NCI-H82 treated with DMSO at 0.1 percent for 48 hours (cell line): Measurements from ENCODE around the gene ASIC4.

ENCODE experiments used
- DNase-seq: peaks from one replicate; lab custom pipeline; 2025; ENCODE audit not compliant: unreplicated experiment; lab: John Stamatoyannopoulos, UW

ASIC4 gene

DNA sequence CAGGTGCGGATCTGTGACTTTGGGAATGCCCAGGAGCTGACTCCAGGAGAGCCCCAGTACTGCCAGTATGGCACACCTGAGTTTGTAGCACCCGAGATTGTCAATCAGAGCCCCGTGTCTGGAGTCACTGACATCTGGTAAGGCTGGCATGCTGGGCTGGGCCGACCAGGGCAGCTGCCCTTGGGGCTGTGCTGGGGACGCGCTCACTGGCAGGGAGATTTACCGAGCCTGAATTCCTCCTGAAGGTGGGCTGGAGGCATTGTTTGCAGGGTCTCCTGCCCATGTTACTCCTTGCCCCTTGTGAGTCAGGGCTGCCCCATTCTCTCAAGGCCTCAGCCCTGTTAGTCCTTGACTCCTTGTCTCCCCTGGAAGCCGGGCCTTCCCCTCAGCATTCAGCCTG is 34.3 kb upstream of the ASIC4 start:
- no peak for DNase-seq

DNA sequence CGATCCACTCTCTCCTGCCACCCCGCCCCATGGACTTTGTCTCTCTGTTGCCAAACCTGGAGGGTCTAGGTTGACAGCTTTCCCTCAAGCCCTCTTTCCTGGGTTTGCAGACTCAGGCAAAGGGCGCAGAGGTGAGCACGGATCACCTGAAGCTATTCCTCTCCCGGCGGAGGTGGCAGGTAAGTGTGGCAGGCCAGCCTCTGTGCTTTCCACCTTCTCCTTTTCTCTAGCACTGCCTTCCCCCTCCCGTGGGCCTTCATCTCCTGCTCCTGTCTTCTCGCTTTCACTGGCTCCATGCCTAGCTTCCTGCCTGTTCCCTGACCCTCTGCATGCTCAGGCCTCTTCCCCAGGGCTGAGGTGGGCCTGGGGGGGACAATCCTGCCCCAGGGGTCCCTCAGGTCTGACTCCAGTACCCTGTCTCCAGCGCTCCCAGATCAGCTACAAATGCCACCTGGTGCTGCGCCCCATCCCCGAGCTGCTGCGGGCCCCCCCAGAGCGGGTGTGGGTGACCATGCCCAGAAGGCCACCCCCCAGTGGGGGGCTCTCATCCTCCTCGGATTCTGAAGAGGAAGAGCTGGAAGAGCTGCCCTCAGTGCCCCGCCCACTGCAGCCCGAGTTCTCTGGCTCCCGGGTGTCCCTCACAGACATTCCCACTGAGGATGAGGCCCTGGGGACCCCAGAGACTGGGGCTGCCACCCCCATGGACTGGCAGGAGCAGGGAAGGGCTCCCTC is 31.4 kb upstream of the ASIC4 start:
- no peak for DNase-seq

DNA sequence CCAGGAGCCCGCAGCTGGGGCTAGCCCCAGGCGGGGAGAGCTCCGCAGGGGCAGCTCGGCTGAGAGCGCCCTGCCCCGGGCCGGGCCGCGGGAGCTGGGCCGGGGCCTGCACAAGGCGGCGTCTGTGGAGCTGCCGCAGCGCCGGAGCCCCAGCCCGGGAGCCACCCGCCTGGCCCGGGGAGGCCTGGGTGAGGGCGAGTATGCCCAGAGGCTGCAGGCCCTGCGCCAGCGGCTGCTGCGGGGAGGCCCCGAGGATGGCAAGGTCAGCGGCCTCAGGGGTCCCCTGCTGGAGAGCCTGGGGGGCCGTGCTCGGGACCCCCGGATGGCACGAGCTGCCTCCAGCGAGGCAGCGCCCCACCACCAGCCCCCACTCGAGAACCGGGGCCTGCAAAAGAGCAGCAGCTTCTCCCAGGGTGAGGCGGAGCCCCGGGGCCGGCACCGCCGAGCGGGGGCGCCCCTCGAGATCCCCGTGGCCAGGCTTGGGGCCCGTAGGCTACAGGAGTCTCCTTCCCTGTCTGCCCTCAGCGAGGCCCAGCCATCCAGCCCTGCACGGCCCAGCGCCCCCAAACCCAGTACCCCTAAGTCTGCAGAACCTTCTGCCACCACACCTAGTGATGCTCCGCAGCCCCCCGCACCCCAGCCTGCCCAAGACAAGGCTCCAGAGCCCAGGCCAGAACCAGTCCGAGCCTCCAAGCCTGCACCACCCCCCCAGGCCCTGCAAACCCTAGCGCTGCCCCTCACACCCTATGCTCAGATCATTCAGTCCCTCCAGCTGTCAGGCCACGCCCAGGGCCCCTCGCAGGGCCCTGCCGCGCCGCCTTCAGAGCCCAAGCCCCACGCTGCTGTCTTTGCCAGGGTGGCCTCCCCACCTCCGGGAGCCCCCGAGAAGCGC is 30.6 kb upstream of the ASIC4 start:
- DNase-seq: no peak

DNA sequence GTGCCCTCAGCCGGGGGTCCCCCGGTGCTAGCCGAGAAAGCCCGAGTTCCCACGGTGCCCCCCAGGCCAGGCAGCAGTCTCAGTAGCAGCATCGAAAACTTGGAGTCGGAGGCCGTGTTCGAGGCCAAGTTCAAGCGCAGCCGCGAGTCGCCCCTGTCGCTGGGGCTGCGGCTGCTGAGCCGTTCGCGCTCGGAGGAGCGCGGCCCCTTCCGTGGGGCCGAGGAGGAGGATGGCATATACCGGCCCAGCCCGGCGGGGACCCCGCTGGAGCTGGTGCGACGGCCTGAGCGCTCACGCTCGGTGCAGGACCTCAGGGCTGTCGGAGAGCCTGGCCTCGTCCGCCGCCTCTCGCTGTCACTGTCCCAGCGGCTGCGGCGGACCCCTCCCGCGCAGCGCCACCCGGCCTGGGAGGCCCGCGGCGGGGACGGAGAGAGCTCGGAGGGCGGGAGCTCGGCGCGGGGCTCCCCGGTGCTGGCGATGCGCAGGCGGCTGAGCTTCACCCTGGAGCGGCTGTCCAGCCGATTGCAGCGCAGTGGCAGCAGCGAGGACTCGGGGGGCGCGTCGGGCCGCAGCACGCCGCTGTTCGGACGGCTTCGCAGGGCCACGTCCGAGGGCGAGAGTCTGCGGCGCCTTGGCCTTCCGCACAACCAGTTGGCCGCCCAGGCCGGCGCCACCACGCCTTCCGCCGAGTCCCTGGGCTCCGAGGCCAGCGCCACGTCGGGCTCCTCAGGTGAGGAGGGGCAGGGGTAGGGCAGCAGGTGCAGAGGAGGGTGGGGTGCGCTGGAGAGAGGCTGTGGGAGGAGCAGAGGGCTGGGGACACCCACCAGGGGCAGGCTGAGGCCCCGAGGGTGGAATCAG is 29.7 kb upstream of the ASIC4 start:
- DNase-seq: no peak

DNA sequence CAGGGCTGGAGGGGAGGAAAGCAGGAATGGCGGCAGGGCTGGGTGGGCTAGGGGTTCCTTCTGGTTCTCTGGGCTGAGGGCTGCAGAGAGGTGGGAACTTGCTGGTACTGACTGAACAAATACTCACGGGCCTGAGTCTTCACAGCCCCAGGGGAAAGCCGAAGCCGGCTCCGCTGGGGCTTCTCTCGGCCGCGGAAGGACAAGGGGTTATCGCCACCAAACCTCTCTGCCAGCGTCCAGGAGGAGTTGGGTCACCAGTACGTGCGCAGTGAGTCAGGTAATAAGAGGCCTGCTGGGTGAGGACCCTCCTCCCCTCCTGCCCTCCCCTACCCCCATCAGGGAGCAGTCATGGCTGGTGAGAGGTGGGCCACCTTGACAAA is 29.1 kb upstream of the ASIC4 start:
- DNase-seq: no peak

DNA sequence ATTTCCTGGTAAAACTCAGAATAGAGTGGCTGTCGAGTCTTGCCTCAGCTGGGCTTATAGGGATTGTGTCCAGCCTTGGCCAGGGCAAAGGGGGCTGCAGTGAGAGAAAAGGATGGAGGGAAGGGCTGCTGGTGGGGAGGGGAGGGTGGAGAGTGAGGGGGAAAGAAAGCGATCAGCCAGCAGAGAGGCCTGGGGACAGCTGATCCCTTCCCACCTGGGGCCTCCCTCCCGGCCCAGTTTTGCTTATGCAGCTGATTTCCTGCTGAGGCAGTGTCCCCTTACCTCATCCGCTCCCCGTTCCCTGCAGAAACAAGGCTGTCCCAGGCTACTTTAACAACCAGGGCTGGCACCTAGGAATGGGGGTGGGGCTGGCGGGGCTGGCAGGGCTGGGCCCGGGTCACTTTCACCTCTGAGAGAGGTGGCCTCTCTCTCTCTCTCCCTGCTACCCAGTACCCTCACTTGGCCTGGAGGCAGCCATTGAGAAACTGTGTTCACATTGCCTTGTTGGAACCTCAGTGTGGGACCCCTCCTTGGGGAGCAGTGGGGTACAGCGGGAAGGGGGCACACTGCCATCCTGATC is 27.8 kb upstream of the ASIC4 start:
- no peak for DNase-seq

DNA sequence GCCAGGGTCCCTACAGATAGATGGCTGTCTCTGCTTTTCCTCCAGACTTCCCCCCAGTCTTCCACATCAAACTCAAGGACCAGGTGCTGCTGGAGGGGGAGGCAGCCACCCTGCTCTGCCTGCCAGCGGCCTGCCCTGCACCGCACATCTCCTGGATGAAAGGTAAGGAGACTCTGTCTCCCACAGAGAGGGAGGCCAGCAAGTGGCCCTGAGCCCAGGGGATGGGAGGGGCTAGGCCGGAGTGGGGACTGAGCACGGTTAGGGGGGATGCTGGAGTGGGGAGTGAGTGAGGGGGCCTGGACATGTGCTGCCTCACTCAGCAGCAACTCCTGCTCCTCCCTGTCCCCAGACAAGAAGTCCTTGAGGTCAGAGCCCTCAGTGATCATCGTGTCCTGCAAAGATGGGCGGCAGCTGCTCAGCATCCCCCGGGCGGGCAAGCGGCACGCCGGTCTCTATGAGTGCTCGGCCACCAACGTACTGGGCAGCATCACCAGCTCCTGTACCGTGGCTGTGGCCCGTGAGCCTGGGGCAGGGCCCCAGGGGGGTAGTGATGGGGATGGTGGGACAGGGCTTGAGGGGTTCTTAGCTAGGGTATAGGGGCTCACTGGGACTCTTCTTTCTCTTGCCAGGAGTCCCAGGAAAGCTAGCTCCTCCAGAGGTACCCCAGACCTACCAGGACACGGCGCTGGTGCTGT is 26.0 kb upstream of the ASIC4 start:
- DNase-seq: no peak

DNA sequence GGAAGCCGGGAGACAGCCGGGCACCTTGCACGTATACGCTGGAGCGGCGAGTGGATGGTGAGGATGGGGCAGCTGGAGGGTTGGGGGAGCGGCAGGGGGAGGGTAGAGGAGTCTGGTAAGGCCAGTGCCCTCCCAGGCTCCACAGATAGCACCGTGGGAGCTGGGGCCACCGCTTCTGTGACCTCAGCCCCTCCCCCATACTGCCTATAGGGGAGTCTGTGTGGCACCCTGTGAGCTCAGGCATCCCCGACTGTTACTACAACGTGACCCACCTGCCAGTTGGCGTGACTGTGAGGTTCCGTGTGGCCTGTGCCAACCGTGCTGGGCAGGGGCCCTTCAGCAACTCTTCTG is 25.5 kb upstream of the ASIC4 start:
- no peak for DNase-seq

DNA sequence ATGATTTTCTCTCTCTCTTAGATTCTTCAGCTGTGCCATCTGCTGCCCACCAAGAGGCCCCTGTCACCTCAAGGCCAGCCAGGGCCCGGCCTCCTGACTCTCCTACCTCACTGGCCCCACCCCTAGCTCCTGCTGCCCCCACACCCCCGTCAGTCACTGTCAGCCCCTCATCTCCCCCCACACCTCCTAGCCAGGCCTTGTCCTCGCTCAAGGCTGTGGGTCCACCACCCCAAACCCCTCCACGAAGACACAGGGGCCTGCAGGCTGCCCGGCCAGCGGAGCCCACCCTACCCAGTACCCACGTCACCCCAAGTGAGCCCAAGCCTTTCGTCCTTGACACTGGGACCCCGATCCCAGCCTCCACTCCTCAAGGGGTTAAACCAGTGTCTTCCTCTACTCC is 25.0 kb upstream of the ASIC4 start:
- DNase-seq: no peak

DNA sequence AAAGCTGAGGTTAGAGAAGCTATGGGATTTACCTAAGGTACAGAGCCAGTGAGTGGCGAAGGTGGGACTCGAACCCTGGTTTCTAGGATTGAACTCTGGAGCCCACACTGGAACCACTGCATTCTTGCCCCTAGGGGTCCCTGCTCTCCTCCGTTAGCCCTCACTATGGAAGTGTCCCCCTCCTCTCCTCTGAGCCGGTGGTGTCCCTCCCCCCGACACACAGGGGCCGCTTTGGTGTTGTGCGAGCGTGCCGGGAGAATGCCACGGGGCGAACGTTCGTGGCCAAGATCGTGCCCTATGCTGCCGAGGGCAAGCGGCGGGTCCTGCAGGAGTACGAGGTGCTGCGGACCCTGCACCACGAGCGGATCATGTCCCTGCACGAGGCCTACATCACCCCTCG is 24.1 kb upstream of the ASIC4 start:
- DNase-seq: no peak

DNA sequence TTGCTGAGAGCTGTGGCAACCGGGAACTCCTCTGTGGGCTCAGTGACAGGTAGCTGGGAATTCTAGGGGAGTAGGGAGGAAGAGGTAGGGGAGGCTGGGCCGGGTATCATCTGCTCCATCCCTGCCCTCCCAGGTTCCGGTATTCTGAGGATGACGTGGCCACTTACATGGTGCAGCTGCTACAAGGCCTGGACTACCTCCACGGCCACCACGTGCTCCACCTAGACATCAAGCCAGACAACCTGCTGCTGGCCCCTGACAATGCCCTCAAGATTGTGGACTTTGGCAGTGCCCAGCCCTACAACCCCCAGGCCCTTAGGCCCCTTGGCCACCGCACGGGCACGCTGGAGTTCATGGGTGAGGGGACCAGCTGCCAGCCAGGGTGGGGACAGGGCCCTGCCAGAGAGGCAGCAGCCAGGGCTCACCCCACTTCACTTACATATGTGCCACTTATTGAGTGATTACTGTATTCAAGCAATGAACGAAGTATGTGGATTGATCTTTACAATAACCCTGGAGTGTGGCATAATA is 23.6 kb upstream of the ASIC4 start:
- no peak for DNase-seq

DNA sequence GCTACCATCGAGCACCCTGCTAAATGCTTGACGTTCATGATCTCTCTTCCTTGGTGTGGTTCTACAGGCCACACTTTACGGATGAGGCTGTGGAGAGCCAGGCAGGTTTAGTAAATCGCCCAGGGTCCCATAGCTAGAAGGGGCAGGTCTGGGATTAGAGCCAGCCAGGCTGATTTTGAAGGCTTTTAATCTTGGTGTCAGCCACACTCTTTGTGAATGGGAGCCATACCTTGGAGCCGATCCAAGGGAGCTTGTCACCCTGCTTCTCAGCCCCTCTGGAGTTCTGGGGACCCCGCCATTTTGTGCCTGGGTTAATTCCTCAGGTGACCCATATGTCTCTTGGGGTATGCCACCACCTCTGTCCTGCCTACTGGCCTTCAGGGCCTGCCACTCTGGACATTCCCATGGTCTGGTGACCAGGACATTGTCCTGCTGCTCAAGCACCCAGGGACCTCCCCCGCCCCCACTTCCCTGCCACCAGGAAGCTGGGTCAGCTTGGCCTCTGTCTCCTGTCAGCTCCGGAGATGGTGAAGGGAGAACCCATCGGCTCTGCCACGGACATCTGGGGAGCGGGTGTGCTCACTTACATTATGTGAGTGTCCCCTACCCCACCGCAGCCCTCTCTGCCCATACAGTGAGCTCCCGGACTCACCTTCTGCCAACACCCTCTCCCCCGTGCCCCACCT is 22.9 kb upstream of the ASIC4 start:
- no peak for DNase-seq

DNA sequence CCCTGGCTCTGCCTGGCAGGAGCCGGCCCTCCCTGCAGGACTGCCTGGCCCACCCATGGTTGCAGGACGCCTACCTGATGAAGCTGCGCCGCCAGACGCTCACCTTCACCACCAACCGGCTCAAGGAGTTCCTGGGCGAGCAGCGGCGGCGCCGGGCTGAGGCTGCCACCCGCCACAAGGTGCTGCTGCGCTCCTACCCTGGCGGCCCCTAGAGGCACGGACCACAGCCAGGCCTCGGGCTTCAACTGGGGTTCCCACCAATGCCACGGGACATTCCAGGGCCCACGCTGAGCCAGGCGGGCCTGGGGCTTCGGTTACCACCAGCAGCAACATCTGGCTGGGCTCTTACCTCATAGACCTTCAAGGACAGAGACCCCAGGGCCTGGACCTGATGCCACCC is 21.7 kb upstream of the ASIC4 start:
- no peak for DNase-seq

DNA sequence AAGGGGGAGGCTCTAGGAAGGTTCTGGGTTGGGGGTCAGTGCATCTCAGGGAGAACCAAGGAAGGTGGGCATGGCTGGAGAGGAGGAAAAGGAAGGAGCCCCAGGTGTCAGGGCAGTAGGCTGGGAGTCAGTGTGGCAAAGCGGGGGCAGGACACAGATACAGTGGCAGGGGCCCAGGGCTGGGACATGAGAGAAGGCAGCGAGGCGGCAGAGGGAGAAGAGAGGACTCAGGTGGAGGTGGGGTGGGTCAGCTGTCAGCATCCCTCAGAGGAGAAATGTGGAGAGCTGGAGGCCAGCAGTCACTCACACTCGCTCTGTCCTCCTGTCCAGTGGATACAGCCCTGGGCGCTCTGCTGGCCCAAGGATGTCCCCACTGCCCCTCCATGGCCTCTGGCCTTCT is 21.2 kb upstream of the ASIC4 start:
- no peak for DNase-seq

DNA sequence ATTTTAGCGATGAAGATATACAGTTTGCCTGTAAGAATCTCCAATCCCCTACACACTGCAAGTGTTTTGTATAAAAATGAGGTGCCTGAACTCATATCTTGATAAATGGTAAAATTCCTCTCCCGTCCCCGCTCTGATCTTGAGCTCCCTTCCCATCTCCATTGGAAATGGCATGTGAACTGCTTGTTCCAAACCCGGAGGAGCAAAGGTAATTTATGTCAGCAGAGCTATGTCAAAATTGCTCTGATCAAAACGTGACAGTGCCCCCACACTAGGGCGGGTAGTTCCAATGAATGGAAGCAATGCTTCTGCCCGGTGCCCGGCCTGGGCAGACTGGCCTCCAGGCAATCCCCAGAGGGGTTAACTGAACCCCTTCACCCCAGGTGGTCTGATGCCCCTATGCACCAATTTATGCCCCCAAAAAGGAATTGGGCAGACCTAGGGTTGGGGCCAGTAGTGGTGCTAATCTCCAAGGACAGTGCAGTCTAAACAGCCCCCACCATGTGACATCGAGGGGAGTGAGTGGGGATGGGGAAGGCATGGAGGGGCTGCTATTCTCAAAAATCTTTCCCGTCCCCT is 19.2 kb upstream of the ASIC4 start:
- no peak for DNase-seq

DNA sequence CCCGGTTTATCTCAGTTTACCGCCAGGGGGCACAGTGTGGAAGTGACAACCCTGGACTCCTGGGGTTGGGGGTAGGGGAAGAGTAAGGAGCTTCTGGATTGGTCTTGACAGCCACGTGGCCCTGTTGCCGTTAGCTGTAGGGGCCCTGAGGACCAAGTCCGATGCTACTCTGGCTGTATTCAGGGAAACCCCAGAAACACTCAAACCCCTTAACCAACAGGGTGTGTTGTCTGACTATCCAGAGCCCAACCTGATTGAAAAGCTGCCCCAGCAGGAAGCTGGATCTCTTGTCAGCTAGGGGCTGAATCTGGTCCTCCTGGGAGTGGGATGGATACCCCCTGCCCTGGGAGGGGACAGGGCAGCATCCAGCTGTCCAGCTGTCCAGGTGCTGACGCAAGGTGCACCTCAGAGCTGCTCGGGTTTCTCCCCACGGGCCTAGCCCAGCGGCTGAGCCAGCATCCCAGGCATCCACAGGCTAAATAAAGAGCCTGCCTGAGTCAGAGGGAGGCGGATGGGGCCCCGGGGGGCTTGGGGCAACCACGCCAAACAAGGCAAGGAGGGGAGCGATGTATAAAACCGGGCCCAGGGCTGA is 18.7 kb upstream of the ASIC4 start:
- DNase-seq: peak; percentile 82

DNA sequence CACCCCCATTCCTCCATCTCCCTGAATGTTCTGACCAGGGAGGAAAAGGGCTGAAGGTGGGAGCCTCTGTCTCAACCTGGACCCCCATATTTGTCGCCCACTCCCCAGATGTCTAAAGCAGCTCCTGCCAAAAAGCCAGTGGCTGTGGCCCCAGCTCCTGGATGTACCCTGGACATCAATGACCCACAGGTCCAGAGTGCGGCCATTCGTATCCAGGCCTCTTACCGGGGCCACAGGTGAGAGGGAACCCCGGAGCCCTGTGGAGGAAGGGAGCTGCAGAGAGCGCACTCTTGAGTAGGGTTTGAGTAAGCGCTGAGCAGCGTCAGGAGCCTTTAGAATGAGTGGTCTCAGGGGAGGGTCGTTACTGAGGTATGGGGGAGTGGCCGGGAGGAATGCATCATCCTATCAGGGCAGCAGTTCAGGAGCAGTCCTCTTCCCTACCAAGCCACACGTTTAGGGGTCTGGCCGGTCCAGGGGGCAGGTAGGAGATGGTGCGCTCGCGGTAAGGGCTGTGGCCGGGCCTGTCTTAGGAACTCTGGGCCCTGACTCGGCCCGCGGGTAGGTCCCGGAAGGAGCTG is 17.9 kb upstream of the ASIC4 start:
- no peak for DNase-seq

DNA sequence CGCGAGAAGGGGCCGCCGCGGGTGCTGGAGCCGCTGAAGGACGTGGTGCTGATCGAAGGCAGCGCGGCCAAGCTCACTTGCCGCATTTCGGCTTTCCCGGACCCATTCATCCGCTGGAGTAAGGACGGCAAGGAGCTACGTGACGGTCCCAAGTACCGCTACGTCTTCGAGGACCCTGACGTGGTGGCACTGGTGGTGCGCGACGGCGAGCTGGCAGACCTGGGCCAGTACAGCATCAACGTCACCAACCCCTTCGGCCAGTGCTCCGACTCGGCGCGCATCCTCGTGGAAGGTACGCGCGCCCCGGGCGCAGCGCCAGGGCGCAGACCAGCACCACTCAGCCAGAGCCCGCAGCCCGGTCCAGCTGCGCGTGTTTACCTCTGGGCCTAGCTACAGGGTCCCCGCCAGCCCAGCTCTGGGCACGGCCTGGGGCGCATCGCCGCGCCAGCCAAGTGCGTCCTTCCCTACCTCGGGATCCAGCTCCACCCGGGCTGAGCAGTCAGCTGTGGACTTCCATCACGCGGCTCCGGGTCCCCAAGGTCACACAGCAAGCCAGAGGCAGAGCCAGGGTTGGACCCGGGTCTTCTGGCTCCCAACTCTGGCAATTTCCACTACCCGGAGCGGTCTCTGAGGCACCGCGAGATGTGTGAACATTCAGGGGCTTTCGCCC is 17.3 kb upstream of the ASIC4 start:
- DNase-seq: no peak
